Measurements from ENCODE around the gene ANKRD33. TPM values are rescaled to one million over a fixed set of nuclear protein-coding genes. Genes with fewer than 3 reads are reported as not detected.

ANKRD33 gene
- total and polyA plus RNA-seq, 2 of the 13 experiments (the other 11 are each of a cell fraction or from before 2014, with no cell fraction given) = 0.04 TPM; not detected in 1

- Histone ChIP-seq H2AFZ (ENCODE audit: low read length) (no peak overlapping the region), H3K4me2 (ENCODE audit: low read depth, low read length) (no peak overlapping the region), H3K27me3 (ENCODE audit: control insufficient read depth in 1 of 2, insufficient read depth in 2 of 2, low read length in 2 of 2) (no peaks in the 10 kb centered on the region; a peak in 1 of 5 replicates), H3K4me1 (ENCODE audit: insufficient read depth, low read length) (peaks cover 13% of the 10 kb centered on the region), H3K9ac (ENCODE audit: insufficient read depth, low read depth, low read length) (no peak overlapping the region), H3K9me3 (ENCODE audit: low read length) (no peaks in the 10 kb centered on the region), H3K79me2 (ENCODE audit: insufficient read depth, low read length) (no peaks in the 10 kb centered on the region), H3K36me3 (replicated peaks in 1 of 2; ENCODE audit: control insufficient read depth in 1 of 2, insufficient read depth in 2 of 2, low read length in 2 of 2) (no peaks in the 10 kb centered on the region), H3K4me3 (replicated peaks in 1 of 3; ENCODE audit: insufficient read depth in 1 of 3, low read depth in 2 of 3, low read length in 3 of 3) (no peak overlapping the region), H3K27ac (ENCODE audit: extremely low read length, insufficient read depth, low read length) (no peak overlapping the region), H4K20me1 (ENCODE audit: insufficient read depth, low read length) (no peaks in the 10 kb centered on the region)
- WGBS (ENCODE audit: low lambda C conversion rate) = 29% methylated on average over 3 of the region's 3 CpGs
- in situ Hi-C loops (cut with HindIII; ENCODE audit: extremely low pct_ligation_motif_present, low pct_unique_long_range_greater_than_20kb) = no loop called here
- ChIA-PET POLR2A (no interaction called here), CTCF (ENCODE audit: low intra/inter-chr PET ratio, low total read pairs) (no interaction called here)
- peak; percentile 51 for FAIRE-seq
- BruUV-seq (replicated peaks) = no TSS peak
- no peak; the same call in 2 of the 3 replicates for ATAC-seq
- TF ChIP-seq REXO4 (CRISPR knock-in tag; IDR thresholded peaks at IDR 0.05; ENCODE audit: borderline replicate concordance) (no peak), MXD4 (CRISPR knock-in tag; IDR thresholded peaks at IDR 0.05) (no peak), ZUFSP (CRISPR knock-in tag; IDR thresholded peaks at IDR 0.05; ENCODE audit: borderline replicate concordance) (no peak), PLRG1 (conservative IDR thresholded peaks at IDR 0.05) (no peak), ZNF33B (CRISPR knock-in tag; IDR thresholded peaks at IDR 0.05) (no peak), ZNF205 (CRISPR knock-in tag; IDR thresholded peaks at IDR 0.05) (no peak), DNMT3B (CRISPR knock-in tag; conservative IDR thresholded peaks at IDR 0.05) (no peak), PRMT3 (CRISPR knock-in tag; IDR thresholded peaks at IDR 0.05; ENCODE audit: borderline replicate concordance, low read depth) (no peak), ESRRA (CRISPR knock-in tag; IDR thresholded peaks at IDR 0.05; ENCODE audit: low read depth) (no peak), SMAD1 (CRISPR knock-in tag; IDR thresholded peaks at IDR 0.05; ENCODE audit: borderline replicate concordance, low read depth) (no peak), SNAI1 (CRISPR knock-in tag; IDR thresholded peaks at IDR 0.05; ENCODE audit: borderline replicate concordance) (no peak), MZF1 (CRISPR knock-in tag; IDR thresholded peaks at IDR 0.05; ENCODE audit: borderline replicate concordance) (no peak), ARNT (IDR thresholded peaks at IDR 0.05) (no peak)
- TF ChIP-seq, protein P1, sequence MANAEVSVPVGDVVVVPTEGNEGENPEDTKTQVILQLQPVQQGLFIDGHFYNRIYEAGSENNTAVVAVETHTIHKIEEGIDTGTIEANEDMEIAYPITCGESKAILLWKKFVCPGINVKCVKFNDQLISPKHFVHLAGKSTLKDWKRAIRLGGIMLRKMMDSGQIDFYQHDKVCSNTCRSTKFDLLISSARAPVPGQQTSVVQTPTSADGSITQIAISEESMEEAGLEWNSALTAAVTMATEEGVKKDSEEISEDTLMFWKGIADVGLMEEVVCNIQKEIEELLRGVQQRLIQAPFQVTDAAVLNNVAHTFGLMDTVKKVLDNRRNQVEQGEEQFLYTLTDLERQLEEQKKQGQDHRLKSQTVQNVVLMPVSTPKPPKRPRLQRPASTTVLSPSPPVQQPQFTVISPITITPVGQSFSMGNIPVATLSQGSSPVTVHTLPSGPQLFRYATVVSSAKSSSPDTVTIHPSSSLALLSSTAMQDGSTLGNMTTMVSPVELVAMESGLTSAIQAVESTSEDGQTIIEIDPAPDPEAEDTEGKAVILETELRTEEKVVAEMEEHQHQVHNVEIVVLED (CRISPR knock-in tag; IDR thresholded peaks at IDR 0.05; ENCODE audit: borderline replicate concordance) = no peak
- DNase-seq (ENCODE audit: low spot score) = no peak
- intact Hi-C loops (cut with micrococcal nuclease; ENCODE audit: unreplicated experiment) = no loop called here
Observed at GRCh38 chr12:51879102-51879501, 8.8 kb upstream of the ANKRD33 start.
